Measurements from ENCODE around the gene POLR2E. TPM values are rescaled to one million over a fixed set of nuclear protein-coding genes. Genes with fewer than 3 reads are reported as not detected.

POLR2E gene
- total RNA-seq, 1 experiment from 2014 or later = 261 TPM

- H3K56ac ChIP-seq (ENCODE audit: insufficient read length, low read depth, low read length) = no peak overlapping the region
- H4K5ac ChIP-seq (ENCODE audit: insufficient read length, low read depth, low read length) = no peak overlapping the region
- H2BK20ac ChIP-seq (ENCODE audit: low read depth, low read length, poor library complexity, severe bottlenecking) = no peak overlapping the region
- no peak overlapping the region for H3K4ac ChIP-seq (ENCODE audit: low read depth, low read length)
- H4K91ac ChIP-seq (ENCODE audit: insufficient read length, low read depth, low read length) = no peak overlapping the region
- H2AK5ac ChIP-seq (ENCODE audit: insufficient read length, low read length) = no peak overlapping the region
- H3K4me2 ChIP-seq (ENCODE audit: insufficient read depth, insufficient read length, low read length) = no peak overlapping the region
- H3K23ac ChIP-seq (ENCODE audit: insufficient read length, low read depth, low read length) = no peak overlapping the region
- Mint-ChIP-seq H3K27me3 (ENCODE audit: low read depth) (no peaks in the 10 kb centered on the region; the same call in 1 of the 2 replicates), H3K36me3 (ENCODE audit: insufficient read depth in 1 of 3, low read depth in 3 of 3) (peaks cover 0 to 16% (median 7%) of the 10 kb centered on the region in 3 experiments; a peak in 4 of 7 replicates), H3K4me1 (peaks cover 10 to 24% of the 10 kb centered on the region in 2 experiments), H3K9me3 (peaks cover 0 to 3% of the 10 kb centered on the region in 2 experiments; a peak in 1 of 5 replicates), H3K27ac (peak overlapping the region in 1 of 3 experiments; percentile 68; a peak in 1 of 7 replicates), H3K4me3 (peak overlapping the region in 1 of 2 experiments; percentile 69; a peak in 2 of 5 replicates)
- no peak overlapping the region for H2BK15ac ChIP-seq (ENCODE audit: low read depth, low read length)
- no peak overlapping the region for H2BK120ac ChIP-seq (ENCODE audit: low read depth, low read length, poor library complexity, severe bottlenecking)
- WGBS (ENCODE audit: extremely low coverage, insufficient read length, low lambda C conversion rate) = no CpG with 5 or more reads among the region's 17 CpGs
- H3K23me2 ChIP-seq (ENCODE audit: insufficient read length, low read depth, low read length, poor library complexity, severe bottlenecking) = no peaks in the 10 kb centered on the region
- H3K4me1 ChIP-seq (ENCODE audit: insufficient read depth, low read length) = 0 out of 2 replicates have a peak, but pooled peaks cover 2% of the 10 kb centered on the region
- H3K9ac ChIP-seq (ENCODE audit: extremely low read depth, insufficient read length, low read length) = no peak overlapping the region
- TF ChIP-seq, protein P1, sequence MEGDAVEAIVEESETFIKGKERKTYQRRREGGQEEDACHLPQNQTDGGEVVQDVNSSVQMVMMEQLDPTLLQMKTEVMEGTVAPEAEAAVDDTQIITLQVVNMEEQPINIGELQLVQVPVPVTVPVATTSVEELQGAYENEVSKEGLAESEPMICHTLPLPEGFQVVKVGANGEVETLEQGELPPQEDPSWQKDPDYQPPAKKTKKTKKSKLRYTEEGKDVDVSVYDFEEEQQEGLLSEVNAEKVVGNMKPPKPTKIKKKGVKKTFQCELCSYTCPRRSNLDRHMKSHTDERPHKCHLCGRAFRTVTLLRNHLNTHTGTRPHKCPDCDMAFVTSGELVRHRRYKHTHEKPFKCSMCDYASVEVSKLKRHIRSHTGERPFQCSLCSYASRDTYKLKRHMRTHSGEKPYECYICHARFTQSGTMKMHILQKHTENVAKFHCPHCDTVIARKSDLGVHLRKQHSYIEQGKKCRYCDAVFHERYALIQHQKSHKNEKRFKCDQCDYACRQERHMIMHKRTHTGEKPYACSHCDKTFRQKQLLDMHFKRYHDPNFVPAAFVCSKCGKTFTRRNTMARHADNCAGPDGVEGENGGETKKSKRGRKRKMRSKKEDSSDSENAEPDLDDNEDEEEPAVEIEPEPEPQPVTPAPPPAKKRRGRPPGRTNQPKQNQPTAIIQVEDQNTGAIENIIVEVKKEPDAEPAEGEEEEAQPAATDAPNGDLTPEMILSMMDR (conservative IDR thresholded peaks at IDR 0.05) = no peak
- no peak overlapping the region for H4K8ac ChIP-seq (replicated peaks; ENCODE audit: insufficient read length, low read depth, low read length)
- no peak overlapping the region for H3K18ac ChIP-seq (ENCODE audit: insufficient read length, low read depth, low read length)
- H3K27me3 ChIP-seq (ENCODE audit: insufficient read depth, low read length) = no peaks in the 10 kb centered on the region
- H3K9me3 ChIP-seq (ENCODE audit: control insufficient read depth, low read depth, low read length) = no peaks in the 10 kb centered on the region
- no peaks in the 10 kb centered on the region for H3K79me1 ChIP-seq (ENCODE audit: insufficient read depth, low read depth, low read length, poor library complexity, severe bottlenecking)
- H2AFZ ChIP-seq (ENCODE audit: low read length) = no peak overlapping the region
- no peak overlapping the region for H2BK5ac ChIP-seq (ENCODE audit: insufficient read length, low read length)
- DNase-seq = no peak
- no peak overlapping the region for H2BK12ac ChIP-seq (ENCODE audit: insufficient read length, low read depth, low read length)
- no peak overlapping the region for H3K27ac ChIP-seq (ENCODE audit: insufficient read length, low read depth, low read length)
- no peaks in the 10 kb centered on the region; the same call in 1 of the 2 replicates for H3K79me2 ChIP-seq (ENCODE audit: insufficient read depth, low read length)
- no peak overlapping the region for H3K14ac ChIP-seq (ENCODE audit: insufficient read depth, low read length)
- H3T11ph ChIP-seq (ENCODE audit: low read length) = no peak overlapping the region
- no peaks in the 10 kb centered on the region for H4K20me1 ChIP-seq (ENCODE audit: control insufficient read depth, insufficient read depth, insufficient read length)
These were observed 7.4 kb upstream of the POLR2E start for GRCh38 chr19:1102407-1103131.
